ENCODE results near the gene ARMH4.

ARMH4 gene

DNA sequence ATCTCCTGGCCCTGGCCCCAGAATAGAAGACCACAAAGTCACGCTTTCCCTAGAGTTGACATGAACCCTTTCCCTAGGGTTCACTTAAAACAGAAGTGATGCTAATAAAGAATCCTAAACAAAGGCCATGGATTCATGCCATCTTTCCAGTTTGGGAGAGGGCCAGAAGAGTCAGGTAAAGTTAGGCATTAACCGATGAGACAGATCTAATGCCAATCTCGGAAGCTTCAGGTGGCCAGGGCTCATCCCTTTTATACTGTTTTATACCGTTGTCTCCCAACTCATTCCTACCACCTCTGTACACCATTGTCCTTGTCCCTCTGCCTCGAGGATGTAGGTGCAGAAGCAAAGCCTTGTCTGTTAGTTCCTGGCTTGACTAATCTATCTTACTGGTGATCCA lies 25.1 kb upstream of the ARMH4 start:
- Histone ChIP-seq H3K27me3 (ENCODE audit: control insufficient read depth, insufficient read depth, low read length) (no peaks in the 10 kb centered on the region), H3K9me3 (ENCODE audit: control insufficient read depth, insufficient read depth, low read length) (no peaks in the 10 kb centered on the region), H3K27ac (ENCODE audit: low read length) (no peak overlapping the region), H3K4me1 (ENCODE audit: control insufficient read depth, insufficient read depth, low read length) (no peaks in the 10 kb centered on the region), H3K36me3 (ENCODE audit: control insufficient read depth, insufficient read depth, low read length) (no peaks in the 10 kb centered on the region), H3K4me3 (ENCODE audit: low read length) (no peak overlapping the region)
- DNase-seq (ENCODE audit: low read depth, low spot score): no peak
- WGBS (ENCODE audit: insufficient coverage, insufficient read length): no CpG with 5 or more reads among the region's 5 CpGs

DNA sequence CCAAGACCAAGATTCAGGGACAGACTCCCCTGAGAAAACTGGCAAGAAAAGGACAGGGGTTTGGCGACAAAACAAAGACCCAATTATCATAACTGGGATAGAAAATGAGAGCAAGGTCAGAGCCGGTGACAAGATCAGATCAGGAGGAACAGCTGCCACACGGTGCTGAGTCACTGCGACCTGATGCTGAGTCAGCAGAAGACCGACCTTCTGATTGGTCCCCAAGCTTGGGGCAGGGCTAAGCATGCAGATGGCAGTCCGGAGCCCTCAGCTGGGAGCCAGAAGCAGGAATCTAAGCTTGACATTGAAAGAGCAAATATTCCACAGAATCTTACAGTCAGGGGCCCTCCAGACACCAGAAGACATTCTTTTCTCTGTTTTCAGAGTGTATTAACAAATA lies 19.1 kb upstream of the ARMH4 start:
- peak; percentile 93 for DNase-seq (ENCODE audit: low read depth, low spot score)
- no peaks in the 10 kb centered on the region for H3K27me3 ChIP-seq (ENCODE audit: control insufficient read depth, insufficient read depth, low read length)
- no CpG with 5 or more reads among the region's 6 CpGs for WGBS (ENCODE audit: insufficient coverage, insufficient read length)
- H3K36me3 ChIP-seq (ENCODE audit: control insufficient read depth, insufficient read depth, low read length): no peaks in the 10 kb centered on the region
- H3K4me3 ChIP-seq (ENCODE audit: low read length): no peak overlapping the region
- H3K4me1 ChIP-seq (ENCODE audit: control insufficient read depth, insufficient read depth, low read length): peaks cover 1% of the 10 kb centered on the region; the same call in 1 of the 2 replicates
- no peaks in the 10 kb centered on the region for H3K9me3 ChIP-seq (ENCODE audit: control insufficient read depth, insufficient read depth, low read length)
- H3K27ac ChIP-seq (ENCODE audit: low read length): no peak overlapping the region

DNA sequence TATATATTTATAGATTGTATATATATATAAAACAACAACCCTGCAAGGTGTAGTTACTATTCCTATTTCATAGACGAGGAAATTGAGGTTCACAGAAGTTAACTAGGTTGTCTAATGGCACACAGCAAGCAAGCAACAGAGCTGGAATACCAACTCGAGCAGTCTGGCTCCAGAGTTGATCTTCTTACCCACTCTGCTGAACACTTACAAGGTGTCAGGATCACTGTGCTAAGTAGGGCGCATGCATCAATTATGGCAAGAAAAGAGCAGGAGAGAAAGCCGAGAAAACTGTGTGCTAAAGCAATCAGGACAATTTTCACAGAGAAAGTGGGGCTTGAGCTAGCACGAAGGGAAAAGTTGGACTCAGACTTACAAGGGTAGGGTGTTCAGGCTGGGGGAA lies 15.9 kb upstream of the ARMH4 start:
- Histone ChIP-seq H3K4me1 (ENCODE audit: control insufficient read depth, insufficient read depth, low read length) (peaks cover 1% of the 10 kb centered on the region; the same call in 1 of the 2 replicates), H3K4me3 (ENCODE audit: low read length) (no peak overlapping the region), H3K36me3 (ENCODE audit: control insufficient read depth, insufficient read depth, low read length) (no peaks in the 10 kb centered on the region), H3K27ac (ENCODE audit: low read length) (no peak overlapping the region), H3K9me3 (ENCODE audit: control insufficient read depth, insufficient read depth, low read length) (no peaks in the 10 kb centered on the region), H3K27me3 (ENCODE audit: control insufficient read depth, insufficient read depth, low read length) (no peaks in the 10 kb centered on the region)
- WGBS (ENCODE audit: insufficient coverage, insufficient read length): no CpG with 5 or more reads among the region's 5 CpGs
- DNase-seq (ENCODE audit: low read depth, low spot score): no peak

DNA sequence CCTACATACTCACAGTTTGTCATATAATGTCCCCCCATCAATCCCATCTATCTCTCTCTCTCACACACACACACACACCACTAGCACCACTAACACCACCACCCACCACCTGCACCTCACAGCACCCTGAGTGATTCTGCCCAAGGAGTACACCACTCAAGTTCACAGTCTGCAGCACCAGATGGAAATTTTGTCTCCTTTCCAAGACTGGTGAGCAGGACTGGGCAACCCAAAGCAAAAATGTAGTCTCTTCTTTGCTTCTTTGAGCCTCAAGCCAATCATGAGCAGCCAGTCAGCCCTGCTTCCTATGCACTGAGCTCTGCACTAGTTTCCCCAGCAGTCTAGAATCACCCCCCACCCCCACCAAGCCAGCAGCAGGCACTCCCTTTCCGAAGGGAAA lies 15.0 kb upstream of the ARMH4 start:
- H3K36me3 ChIP-seq (ENCODE audit: control insufficient read depth, insufficient read depth, low read length): no peaks in the 10 kb centered on the region
- no peak overlapping the region for H3K4me3 ChIP-seq (ENCODE audit: low read length)
- no peak for DNase-seq (ENCODE audit: low read depth, low spot score)
- no peaks in the 10 kb centered on the region for H3K27me3 ChIP-seq (ENCODE audit: control insufficient read depth, insufficient read depth, low read length)
- no peak overlapping the region for H3K27ac ChIP-seq (ENCODE audit: low read length)
- peaks cover 1% of the 10 kb centered on the region; the same call in 1 of the 2 replicates for H3K4me1 ChIP-seq (ENCODE audit: control insufficient read depth, insufficient read depth, low read length)
- no peaks in the 10 kb centered on the region for H3K9me3 ChIP-seq (ENCODE audit: control insufficient read depth, insufficient read depth, low read length)
- WGBS (ENCODE audit: insufficient coverage, insufficient read length): no CpG with 5 or more reads among the region's 1 CpG

DNA sequence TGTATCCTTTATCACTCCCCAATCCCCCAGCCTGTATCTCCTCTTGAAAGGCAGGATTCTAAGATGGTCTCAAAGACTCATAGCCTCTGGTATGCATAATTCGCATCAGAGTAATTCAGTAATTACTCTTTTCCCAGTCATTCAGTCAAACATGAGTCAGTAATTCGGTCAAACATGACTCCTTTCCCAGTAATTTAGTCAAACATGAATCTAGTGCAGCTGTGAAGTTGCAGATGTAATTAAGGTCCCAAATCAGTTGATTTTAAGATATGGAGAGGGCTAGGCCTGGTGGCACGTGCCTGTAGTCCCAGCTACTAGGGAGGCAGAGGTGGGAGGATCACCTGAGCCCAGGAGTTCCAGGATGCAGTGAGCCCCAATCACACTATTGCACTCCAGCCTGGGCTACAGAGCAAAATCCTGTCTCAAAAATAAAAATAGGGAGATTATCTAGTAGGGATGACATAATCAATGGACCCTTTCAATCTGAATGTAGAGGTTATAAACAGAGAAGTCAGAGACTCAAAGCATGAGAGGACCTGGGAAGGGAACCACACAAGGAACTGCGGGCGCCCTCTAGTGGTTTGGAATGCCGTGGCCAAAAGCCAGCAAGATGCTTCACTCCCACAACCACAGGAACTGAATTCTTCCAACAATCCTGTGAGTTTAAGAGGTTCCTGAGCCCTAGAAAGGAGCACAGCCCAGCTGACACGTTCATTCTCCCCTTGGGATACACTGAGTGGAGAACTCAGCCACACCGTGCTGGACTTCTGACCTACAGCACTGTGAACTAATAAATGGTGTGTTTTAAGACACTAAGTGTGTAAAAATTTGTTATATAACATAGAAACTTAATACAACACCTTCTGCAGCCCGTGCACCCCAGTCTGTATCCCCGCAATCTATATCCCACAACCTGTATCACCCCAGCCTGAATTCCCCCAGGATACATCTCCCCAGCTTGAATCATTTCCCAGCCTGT lies 14.3 kb upstream of the ARMH4 start:
- no CpG with 5 or more reads among the region's 10 CpGs for WGBS (ENCODE audit: insufficient coverage, insufficient read length)
- H3K9me3 ChIP-seq (ENCODE audit: control insufficient read depth, insufficient read depth, low read length): no peaks in the 10 kb centered on the region
- H3K27me3 ChIP-seq (ENCODE audit: control insufficient read depth, insufficient read depth, low read length): no peaks in the 10 kb centered on the region
- H3K27ac ChIP-seq (ENCODE audit: low read length): no peak overlapping the region
- no peak overlapping the region for H3K4me3 ChIP-seq (ENCODE audit: low read length)
- H3K4me1 ChIP-seq (ENCODE audit: control insufficient read depth, insufficient read depth, low read length): peaks cover 1% of the 10 kb centered on the region; the same call in 1 of the 2 replicates
- DNase-seq (ENCODE audit: low read depth, low spot score): no peak
- no peaks in the 10 kb centered on the region for H3K36me3 ChIP-seq (ENCODE audit: control insufficient read depth, insufficient read depth, low read length)

DNA sequence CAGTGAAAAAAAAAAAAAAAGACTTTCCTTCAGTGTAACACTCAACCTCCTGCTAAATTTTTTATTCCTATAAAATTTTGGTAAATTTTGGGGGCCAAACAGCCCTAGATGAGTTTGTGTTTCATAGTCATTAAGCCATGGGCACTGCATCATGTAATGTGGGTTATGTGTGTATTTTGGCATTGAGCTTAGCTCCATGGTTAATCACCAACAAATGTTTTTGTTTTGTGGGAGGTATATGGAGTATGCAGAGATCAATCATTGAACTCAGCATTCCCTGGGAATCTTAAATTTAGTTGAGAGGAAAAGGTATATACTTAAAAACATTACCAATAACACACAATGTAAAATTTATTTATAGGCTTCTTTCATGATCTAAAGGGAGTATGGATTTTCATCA lies 8.5 kb upstream of the ARMH4 start:
- DNase-seq (ENCODE audit: low read depth, low spot score): no peak
- no peak overlapping the region for H3K4me3 ChIP-seq (ENCODE audit: low read length)
- H3K27ac ChIP-seq (ENCODE audit: low read length): no peak overlapping the region
- H3K4me1 ChIP-seq (ENCODE audit: control insufficient read depth, insufficient read depth, low read length): no peaks in the 10 kb centered on the region
- no peaks in the 10 kb centered on the region for H3K9me3 ChIP-seq (ENCODE audit: control insufficient read depth, insufficient read depth, low read length)
- no peaks in the 10 kb centered on the region for H3K27me3 ChIP-seq (ENCODE audit: control insufficient read depth, insufficient read depth, low read length)
- H3K36me3 ChIP-seq (ENCODE audit: control insufficient read depth, insufficient read depth, low read length): no peaks in the 10 kb centered on the region

DNA sequence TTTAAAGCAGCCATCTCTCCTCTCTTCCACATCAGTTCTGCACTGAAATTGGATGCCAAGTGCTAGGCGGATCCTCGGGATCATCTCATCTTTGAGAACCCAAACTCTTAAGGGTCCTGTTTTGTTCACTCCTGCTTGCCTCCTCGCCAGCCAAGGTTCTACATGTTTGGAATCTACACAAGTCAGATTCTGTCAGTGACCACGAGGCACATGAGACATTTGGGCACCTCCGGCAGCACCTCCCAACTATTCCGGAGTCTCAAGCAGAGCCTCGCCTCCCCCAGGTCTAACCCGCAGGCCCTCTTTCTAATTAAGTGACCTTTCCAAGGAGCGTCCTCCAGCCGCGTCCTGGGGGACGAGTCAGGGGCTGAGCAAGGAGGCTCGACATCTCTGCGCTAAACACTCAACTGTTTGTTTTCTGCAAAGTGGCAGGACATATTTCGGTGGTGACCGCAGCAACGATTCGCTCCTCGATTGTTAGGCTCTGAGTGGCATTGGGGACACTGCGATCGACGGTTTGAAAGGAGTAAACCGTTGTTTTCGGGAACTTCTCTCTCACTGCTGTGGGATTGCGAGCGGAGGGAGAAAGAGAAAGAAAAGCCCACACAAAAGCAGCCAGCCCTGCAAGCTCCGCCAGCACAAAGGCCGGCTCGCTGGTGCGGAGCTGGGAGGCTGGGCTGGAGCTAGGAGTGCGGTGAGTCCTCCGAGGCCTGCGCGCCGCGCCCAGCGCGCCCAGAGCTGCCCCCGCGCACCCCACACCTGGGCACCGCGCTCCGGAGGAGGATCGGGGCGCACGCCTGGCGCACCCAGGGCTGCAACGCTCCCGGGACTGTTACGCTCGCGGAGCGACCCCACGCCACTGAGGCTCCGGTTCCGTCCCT lies 640 bp downstream of the ARMH4 start:
- H3K4me3 ChIP-seq (ENCODE audit: low read length): peak overlapping the region; percentile 75
- WGBS (ENCODE audit: insufficient coverage, insufficient read length): no CpG with 5 or more reads among the region's 56 CpGs
- no peaks in the 10 kb centered on the region for H3K27me3 ChIP-seq (ENCODE audit: control insufficient read depth, insufficient read depth, low read length)
- no peaks in the 10 kb centered on the region for H3K36me3 ChIP-seq (ENCODE audit: control insufficient read depth, insufficient read depth, low read length)
- DNase-seq (ENCODE audit: low read depth, low spot score): no peak
- no peak overlapping the region for H3K27ac ChIP-seq (ENCODE audit: low read length)
- H3K9me3 ChIP-seq (ENCODE audit: control insufficient read depth, insufficient read depth, low read length): no peaks in the 10 kb centered on the region
- H3K4me1 ChIP-seq (ENCODE audit: control insufficient read depth, insufficient read depth, low read length): 0 out of 2 replicates have a peak, but pooled peaks cover 1% of the 10 kb centered on the region

DNA sequence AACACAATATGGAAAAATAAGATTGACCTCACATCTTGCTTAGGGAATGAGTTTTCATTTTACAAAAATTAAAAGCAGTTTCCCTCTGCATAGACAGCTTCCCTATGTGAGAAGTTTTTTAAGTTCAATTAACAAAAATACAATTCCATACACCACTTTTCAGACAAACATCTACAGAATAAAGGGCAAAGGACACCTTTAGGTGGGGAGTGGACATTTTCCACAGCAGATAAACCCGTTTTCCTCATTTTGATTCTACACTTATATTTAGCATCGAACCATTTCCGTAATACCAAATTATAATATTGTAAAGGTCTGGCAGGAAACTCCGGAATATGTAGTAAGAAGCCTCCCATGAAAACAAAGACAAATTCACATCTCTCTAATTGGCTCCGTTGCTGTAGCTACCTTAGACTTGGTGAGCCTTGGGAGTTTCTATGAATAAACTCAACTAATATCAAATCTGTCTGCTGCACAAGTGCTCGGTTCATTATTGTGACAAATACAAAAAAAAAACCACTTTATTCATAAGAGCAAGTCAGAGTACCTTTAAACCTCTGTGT lies 1.7 kb downstream of the ARMH4 start:
- H3K27ac ChIP-seq (ENCODE audit: low read length): no peak overlapping the region
- 0 out of 2 replicates have a peak, but pooled peaks cover 1% of the 10 kb centered on the region for H3K4me1 ChIP-seq (ENCODE audit: control insufficient read depth, insufficient read depth, low read length)
- DNase-seq (ENCODE audit: low read depth, low spot score): no peak
- no CpG with 5 or more reads among the region's 6 CpGs for WGBS (ENCODE audit: insufficient coverage, insufficient read length)
- H3K27me3 ChIP-seq (ENCODE audit: control insufficient read depth, insufficient read depth, low read length): no peaks in the 10 kb centered on the region
- H3K9me3 ChIP-seq (ENCODE audit: control insufficient read depth, insufficient read depth, low read length): no peaks in the 10 kb centered on the region
- no peak overlapping the region for H3K4me3 ChIP-seq (ENCODE audit: low read length)
- no peaks in the 10 kb centered on the region for H3K36me3 ChIP-seq (ENCODE audit: control insufficient read depth, insufficient read depth, low read length)

DNA sequence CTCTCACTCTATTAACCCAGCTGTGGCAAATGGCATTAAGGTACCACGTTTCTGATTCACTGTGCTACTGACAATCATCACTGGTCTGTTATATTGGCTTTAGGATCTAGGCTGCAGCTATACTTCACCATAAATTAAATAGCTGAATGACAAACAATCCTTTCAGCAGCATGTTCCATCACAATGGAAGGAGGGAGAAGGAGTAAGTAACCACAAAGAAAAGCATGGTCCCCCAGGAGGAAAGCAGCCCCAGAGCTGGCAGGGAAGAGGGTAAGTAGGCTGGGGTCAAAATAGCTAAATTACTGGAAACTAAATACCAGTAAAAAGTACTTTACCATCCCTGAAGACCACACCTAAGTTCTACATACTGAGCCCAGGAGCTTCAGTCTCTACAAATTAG lies 2.8 kb downstream of the ARMH4 start:
- H3K27ac ChIP-seq (ENCODE audit: low read length): no peak overlapping the region
- no peaks in the 10 kb centered on the region for H3K36me3 ChIP-seq (ENCODE audit: control insufficient read depth, insufficient read depth, low read length)
- no peak overlapping the region for H3K4me3 ChIP-seq (ENCODE audit: low read length)
- H3K4me1 ChIP-seq (ENCODE audit: control insufficient read depth, insufficient read depth, low read length): 0 out of 2 replicates have a peak, but pooled peaks cover 1% of the 10 kb centered on the region
- no peak for DNase-seq (ENCODE audit: low read depth, low spot score)
- no peaks in the 10 kb centered on the region for H3K9me3 ChIP-seq (ENCODE audit: control insufficient read depth, insufficient read depth, low read length)
- no CpG with 5 or more reads among the region's 1 CpG for WGBS (ENCODE audit: insufficient coverage, insufficient read length)
- H3K27me3 ChIP-seq (ENCODE audit: control insufficient read depth, insufficient read depth, low read length): no peaks in the 10 kb centered on the region

DNA sequence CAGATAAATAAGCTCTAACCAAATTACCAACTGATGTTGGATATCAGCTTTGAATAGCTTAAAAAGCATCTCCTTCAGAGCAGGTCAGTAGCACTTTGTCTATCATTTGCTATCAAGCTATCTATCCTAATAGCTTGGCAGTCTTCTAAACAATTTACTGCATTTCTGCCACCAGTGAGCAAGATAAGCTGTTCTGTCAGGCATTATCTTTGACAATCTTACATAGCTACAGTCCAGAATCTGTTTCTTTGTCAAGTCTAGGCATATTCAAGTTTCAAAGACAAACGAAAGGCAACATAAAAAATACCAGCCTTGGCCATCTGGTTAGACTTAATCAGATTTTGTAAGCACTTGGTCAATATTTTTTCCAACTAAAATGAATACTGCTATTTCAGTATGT lies 5.6 kb downstream of the ARMH4 start:
- DNase-seq (ENCODE audit: low read depth, low spot score): no peak
- Histone ChIP-seq H3K27ac (ENCODE audit: low read length) (no peak overlapping the region), H3K4me3 (ENCODE audit: low read length) (no peak overlapping the region), H3K4me1 (ENCODE audit: control insufficient read depth, insufficient read depth, low read length) (no peaks in the 10 kb centered on the region), H3K36me3 (ENCODE audit: control insufficient read depth, insufficient read depth, low read length) (no peaks in the 10 kb centered on the region), H3K27me3 (ENCODE audit: control insufficient read depth, insufficient read depth, low read length) (no peaks in the 10 kb centered on the region), H3K9me3 (ENCODE audit: control insufficient read depth, insufficient read depth, low read length) (no peaks in the 10 kb centered on the region)
- WGBS (ENCODE audit: insufficient coverage, insufficient read length): no CpG with 5 or more reads among the region's 1 CpG

Data from iPS DF 6.9 (cell line).